PFSK-1 (cell line): ENCODE data around the gene RDM1.

Experiments
- POLR2AphosphoS5 ChIP-seq: IDR thresholded peaks from 2 replicates; pipeline ENCODE4 v1.6.1; 2012; ENCODE audit warnings: low read depth, mild to moderate bottlenecking, control low read depth, low read length, moderate library complexity
- TAF1 ChIP-seq: IDR thresholded peaks from 2 replicates; pipeline ENCODE4 v1.6.1; 2012; ENCODE audit warnings: low read length, control low read depth, borderline replicate concordance; ENCODE audit not compliant: insufficient read depth

- TF ChIP-seq POLR2AphosphoS5 (no peak), TAF1 (no peak)
Measured at GRCh38 chr17:35879773-35880654, 50.6 kb downstream of the RDM1 start, which contains the start of gene CCL5.
